CD14-positive monocyte (primary cell): ENCODE measurements around the gene TTC9B. TPM values are rescaled to one million over a fixed set of nuclear protein-coding genes. Genes with fewer than 3 reads are reported as not detected.

ENCODE experiments used
- DNase-seq, 3 donors: peaks; one replicate each; pipeline ENCODE4 v3.0.0-alpha.2; 2011 to 2022
- H2AFZ ChIP-seq: 2 replicates; pipeline ENCODE4 v1.6.0; 2012; ENCODE audit warnings: mild to moderate bottlenecking, low read depth, low read length, inconsistent platforms; ENCODE audit not compliant: insufficient read depth, poor library complexity, severe bottlenecking
- H3K27ac ChIP-seq, 2 donors: 1 replicate in 1 of 2; 2 replicates in 1 of 2; pipeline ENCODE4 v1.5.1; 2012 to 2013; ENCODE audit warnings: low read length in 2 of 2, control low read depth in 1 of 2, inconsistent platforms in 1 of 2, low read depth in 1 of 2, mild to moderate bottlenecking in 1 of 2
- H3K27me3 ChIP-seq, 2 donors: one replicate each; pipeline versions ENCODE4 v1.6.0 to v1.6.1; 2011 to 2013; ENCODE audit warnings: low read length in 2 of 2; ENCODE audit not compliant: control insufficient read depth in 2 of 2, insufficient read depth in 2 of 2
- H3K36me3 ChIP-seq, 2 donors: replicated peaks in 1 of 2; 1 replicate in 1 of 2; 2 replicates in 1 of 2; pipeline versions ENCODE4 v1.5.1 to v1.6.1; 2012 to 2013; ENCODE audit warnings: low read length in 2 of 2, control low read depth in 1 of 2, inconsistent platforms in 1 of 2, mild to moderate bottlenecking in 1 of 2; ENCODE audit not compliant: insufficient read depth in 2 of 2, control insufficient read depth in 1 of 2
- H3K4me1 ChIP-seq, 2 donors: 1 replicate in 1 of 2; 2 replicates in 1 of 2; pipeline versions ENCODE4 v1.5.1 to v1.6.1; 2012 to 2013; ENCODE audit warnings: low read length in 2 of 2, control low read depth in 1 of 2, inconsistent platforms in 1 of 2, mild to moderate bottlenecking in 1 of 2, moderate library complexity in 1 of 2; ENCODE audit not compliant: insufficient read depth in 2 of 2, control insufficient read depth in 1 of 2
- H3K4me2 ChIP-seq: replicated peaks from 2 replicates; pipeline ENCODE3; 2012; ENCODE audit warnings: low read length, moderate library complexity, mild to moderate bottlenecking; ENCODE audit not compliant: poor library complexity, severe bottlenecking; ENCODE audit errors: extremely low read depth
- H3K4me3 ChIP-seq, 3 experiments: fragments of 200-600 bp in 1 of 3; sonication (generic) in 1 of 3; replicated peaks in 1 of 3; 1 replicate in 2 of 3; 2 replicates in 1 of 3; pipeline ENCODE4 v1.5.1; 2011 to 2013; ENCODE audit warnings: low read length in 3 of 3, mild to moderate bottlenecking in 3 of 3, control low read depth in 2 of 3, low read depth in 2 of 3, inconsistent platforms in 1 of 3, moderate library complexity in 1 of 3
- H3K79me2 ChIP-seq: 2 replicates; pipeline ENCODE4 v1.6.0; 2012; ENCODE audit warnings: mild to moderate bottlenecking, control low read depth, inconsistent platforms, low read length, moderate library complexity; ENCODE audit not compliant: insufficient read depth
- H3K9ac ChIP-seq: 2 replicates; pipeline ENCODE4 v1.6.0; 2017; ENCODE audit warnings: low read length, mild to moderate bottlenecking; ENCODE audit not compliant: insufficient read depth, poor library complexity, severe bottlenecking
- H3K9me3 ChIP-seq, 2 donors: replicated peaks in 1 of 2; 1 replicate in 1 of 2; 2 replicates in 1 of 2; pipeline versions ENCODE4 v1.5.1 to v1.6.1; 2012 to 2013; ENCODE audit warnings: low read length in 2 of 2, control low read depth in 1 of 2; ENCODE audit not compliant: control insufficient read depth in 1 of 2, insufficient read depth in 1 of 2
- H4K20me1 ChIP-seq: 2 replicates; pipeline ENCODE4 v1.6.0; 2012; ENCODE audit warnings: mild to moderate bottlenecking, low read length, control low read depth, moderate library complexity; ENCODE audit not compliant: insufficient read depth
- H3K27ac Mint-ChIP-seq, 7 donors: one replicate each; pipeline ENCODE4 v1.8.0; 2020; ENCODE audit warnings: mild to moderate bottlenecking in 7 of 7, mixed read lengths in 7 of 7, moderate library complexity in 6 of 7, inconsistent platforms in 2 of 7
- H3K27me3 Mint-ChIP-seq, 3 donors: one replicate each; pipeline ENCODE4 v1.8.0; 2021 to 2022; ENCODE audit warnings: low read depth in 3 of 3, mild to moderate bottlenecking in 3 of 3, mixed read lengths in 3 of 3, moderate library complexity in 3 of 3, inconsistent platforms in 1 of 3
- H3K36me3 Mint-ChIP-seq, 2 donors: one replicate each; pipeline ENCODE4 v1.8.0; 2020; ENCODE audit warnings: mixed read lengths in 2 of 2, inconsistent platforms in 1 of 2, mild to moderate bottlenecking in 1 of 2
- H3K4me1 Mint-ChIP-seq: one replicate; pipeline ENCODE4 v1.8.0; 2020; ENCODE audit warnings: mild to moderate bottlenecking, mixed read lengths
- H3K4me3 Mint-ChIP-seq, 2 donors: one replicate each; pipeline ENCODE4 v1.8.0; 2020; ENCODE audit warnings: mild to moderate bottlenecking in 2 of 2, mixed read lengths in 2 of 2, moderate library complexity in 1 of 2
- H3K9me3 Mint-ChIP-seq, 7 donors: one replicate each; pipeline ENCODE4 v1.8.0; 2020 to 2022; ENCODE audit warnings: mixed read lengths in 7 of 7, mild to moderate bottlenecking in 6 of 7, moderate library complexity in 6 of 7, inconsistent platforms in 2 of 7
- WGBS: methylation state at CpG from one replicate; pipeline ENCODE4 v1.1.5; 2013; ENCODE audit warnings: missing lambda C conversion rate; ENCODE audit not compliant: insufficient coverage; 5-methylcytosine and 5-hydroxymethylcytosine counted together
- intact Hi-C, 2 donors: fragments of 100-400 bp; cut with micrococcal nuclease; formaldehyde crosslinking; loops; one replicate each; pipeline versions ENCODE4 v1.15.0 to v1.15.1; 2023
- polyA plus RNA-seq, 3 donors: library from polyadenylated mRNA; depleted of rRNA in 1 of 3; unstranded in 2 of 3; stranded (reverse) in 1 of 3; fragments of 300-500 nt in 2 of 3; fragments of >200 nt in 1 of 3; fragmentation: Illumina TruSeq in 2 of 3; gene quantifications; 1 replicate in 2 of 3; 2 replicates in 1 of 3; pipeline ENCODE4 v1.2.3, GENCODE V29; 2012 to 2021
- TF ChIP-seq, protein P1 (sequence below): fragments of 200-600 bp; IDR thresholded peaks from one replicate; pipeline ENCODE4 v1.8.0; 2022; ENCODE audit warnings: antibody characterized with exemption, mild to moderate bottlenecking

TTC9B gene
- polyA plus RNA-seq, 3 donors = not detected

DNA sequence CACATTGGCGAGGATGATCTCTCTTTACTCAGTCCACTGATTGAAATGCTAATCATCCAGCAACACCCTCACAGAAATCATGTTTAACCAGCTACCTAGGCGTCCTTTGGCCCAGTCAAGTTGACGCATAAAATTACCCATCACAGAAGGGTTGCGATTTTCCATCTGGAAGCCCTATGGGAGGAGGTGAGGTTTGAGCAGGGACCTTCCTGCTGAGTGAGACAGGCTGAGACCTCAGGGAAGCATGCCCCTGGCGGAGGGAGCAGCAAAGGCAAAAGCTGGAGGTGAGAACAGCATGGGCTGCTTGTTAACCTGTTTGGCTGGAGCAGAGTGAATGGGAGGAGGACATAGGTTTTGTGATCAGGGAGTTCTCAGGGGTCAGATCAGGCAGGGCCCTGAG, 7.3 kb downstream of the TTC9B start:
- peaks cover 0 to 5% (median 0%) of the 10 kb centered on the region in 7 donors for H3K9me3 Mint-ChIP-seq
- no peaks in the 10 kb centered on the region for H4K20me1 ChIP-seq
- H3K4me1 Mint-ChIP-seq = no peaks in the 10 kb centered on the region
- H3K79me2 ChIP-seq = no peaks in the 10 kb centered on the region
- no peaks in the 10 kb centered on the region for H3K4me1 ChIP-seq
- H3K4me3 ChIP-seq = no peak overlapping the region
- intact Hi-C loops = no loop called here
- H3K4me2 ChIP-seq = no peak overlapping the region
- H3K4me3 Mint-ChIP-seq = no peak overlapping the region
- peaks cover 27 to 40% of the 10 kb centered on the region in 2 donors for H3K36me3 Mint-ChIP-seq
- TF ChIP-seq, protein P1, sequence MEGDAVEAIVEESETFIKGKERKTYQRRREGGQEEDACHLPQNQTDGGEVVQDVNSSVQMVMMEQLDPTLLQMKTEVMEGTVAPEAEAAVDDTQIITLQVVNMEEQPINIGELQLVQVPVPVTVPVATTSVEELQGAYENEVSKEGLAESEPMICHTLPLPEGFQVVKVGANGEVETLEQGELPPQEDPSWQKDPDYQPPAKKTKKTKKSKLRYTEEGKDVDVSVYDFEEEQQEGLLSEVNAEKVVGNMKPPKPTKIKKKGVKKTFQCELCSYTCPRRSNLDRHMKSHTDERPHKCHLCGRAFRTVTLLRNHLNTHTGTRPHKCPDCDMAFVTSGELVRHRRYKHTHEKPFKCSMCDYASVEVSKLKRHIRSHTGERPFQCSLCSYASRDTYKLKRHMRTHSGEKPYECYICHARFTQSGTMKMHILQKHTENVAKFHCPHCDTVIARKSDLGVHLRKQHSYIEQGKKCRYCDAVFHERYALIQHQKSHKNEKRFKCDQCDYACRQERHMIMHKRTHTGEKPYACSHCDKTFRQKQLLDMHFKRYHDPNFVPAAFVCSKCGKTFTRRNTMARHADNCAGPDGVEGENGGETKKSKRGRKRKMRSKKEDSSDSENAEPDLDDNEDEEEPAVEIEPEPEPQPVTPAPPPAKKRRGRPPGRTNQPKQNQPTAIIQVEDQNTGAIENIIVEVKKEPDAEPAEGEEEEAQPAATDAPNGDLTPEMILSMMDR = no peak
- no peak overlapping the region for H3K27ac Mint-ChIP-seq
- no peaks in the 10 kb centered on the region for H3K9me3 ChIP-seq
- H3K27me3 Mint-ChIP-seq = peaks cover 3 to 7% (median 5%) of the 10 kb centered on the region in 3 donors
- peaks cover 0 to 1% of the 10 kb centered on the region in 2 donors for H3K27me3 ChIP-seq
- no peak for DNase-seq
- no peak overlapping the region for H3K9ac ChIP-seq
- H2AFZ ChIP-seq = no peak overlapping the region
- peaks cover 2 to 26% of the 10 kb centered on the region in 2 donors for H3K36me3 ChIP-seq
- no peak overlapping the region for H3K27ac ChIP-seq
- 100% methylated on average over 2 of the region's 5 CpGs for WGBS

DNA sequence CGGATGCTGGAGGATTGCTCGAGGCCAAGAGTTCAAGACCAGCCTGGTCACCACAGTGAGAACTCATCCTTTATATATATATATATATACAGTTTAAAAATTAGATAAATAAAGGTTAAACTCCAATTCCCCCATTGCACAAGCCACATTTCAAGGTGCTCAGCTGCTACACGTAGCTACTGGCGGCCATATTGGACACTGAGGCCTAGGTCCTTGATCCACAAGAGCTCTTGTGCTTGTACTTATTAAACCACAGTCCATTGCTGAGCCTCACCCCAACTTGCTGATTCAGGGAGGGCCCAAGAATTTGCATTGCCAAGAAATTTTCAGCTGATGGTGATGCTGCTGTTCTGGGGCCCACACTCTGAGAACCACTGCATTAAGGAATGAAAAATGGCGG, 9.6 kb downstream of the TTC9B start:
- WGBS = 100% methylated on average over 3 of the region's 5 CpGs
- DNase-seq = no peak
- no peak overlapping the region for H3K27ac Mint-ChIP-seq
- H3K36me3 ChIP-seq = peaks cover 3 to 29% of the 10 kb centered on the region in 2 donors
- no peak overlapping the region for H2AFZ ChIP-seq
- H3K36me3 Mint-ChIP-seq = peaks cover 39 to 54% of the 10 kb centered on the region in 2 donors
- no peak overlapping the region for H3K9ac ChIP-seq
- TF ChIP-seq, protein P1 = no peak
- intact Hi-C loops = no loop called here
- H3K4me1 Mint-ChIP-seq = no peaks in the 10 kb centered on the region
- H3K4me1 ChIP-seq = no peaks in the 10 kb centered on the region
- no peaks in the 10 kb centered on the region for H4K20me1 ChIP-seq
- no peaks in the 10 kb centered on the region for H3K79me2 ChIP-seq
- peaks cover 0 to 5% (median 0%) of the 10 kb centered on the region in 7 donors for H3K9me3 Mint-ChIP-seq
- H3K9me3 ChIP-seq = no peaks in the 10 kb centered on the region
- H3K4me3 Mint-ChIP-seq = no peak overlapping the region
- no peak overlapping the region for H3K4me2 ChIP-seq
- no peak overlapping the region for H3K4me3 ChIP-seq
- H3K27me3 ChIP-seq = no peaks in the 10 kb centered on the region
- no peaks in the 10 kb centered on the region for H3K27me3 Mint-ChIP-seq
- no peak overlapping the region for H3K27ac ChIP-seq
